ENCODE results near the gene NINJ2.

- TF ChIP-seq CTCF (IDR thresholded peaks at IDR 0.05; ENCODE audit: low read depth, low read length) (no peak), MYC (IDR thresholded peaks at IDR 0.05; ENCODE audit: low read depth, low read length) (no peak)
Observed at GRCh38 chr12:527241-527640, 136.0 kb downstream of the NINJ2 start.
